IMR-90 (cell line): ENCODE results near the gene TRAF3IP1. TPM values are rescaled to one million over a fixed set of nuclear protein-coding genes. Genes with fewer than 3 reads are reported as not detected.

Experiments used
- ATAC-seq: fragments of 200-7000 bp; cut with Tn5 transposase; 2 replicates; pipeline ENCODE4 v1.9.1; 2020; ENCODE audit warnings: low read depth, mild to moderate bottlenecking, moderate library complexity
- BruUV-seq: library from RNA; stranded (reverse); fragments of 400-500 nt; replicated peaks from 2 replicates; lab custom pipeline; 2021; lab: Mats Ljungman, UMichigan
- CTCF ChIA-PET: fragments of 300-600 bp; formaldehyde crosslinking; extraction: SDS; loops from one replicate; lab custom pipeline; 2021; ENCODE audit warnings: antibody characterized with exemption; lab: Yijun Ruan, JAX
- POLR2A ChIA-PET: fragments of 300-600 bp; sonication (Branson Sonifier 250); formaldehyde crosslinking; loops from one replicate; lab custom pipeline; 2022; ENCODE audit warnings: antibody characterized with exemption; ENCODE audit not compliant: unreplicated experiment; lab: Charles Lee
- DNase-seq: peaks from one replicate; pipeline ENCODE4 v3.0.0; 2013
- H2AFZ ChIP-seq: replicated peaks from 2 replicates; pipeline ENCODE3; 2013; ENCODE audit warnings: low read length, mild to moderate bottlenecking; ENCODE audit not compliant: poor library complexity
- H2AK5ac ChIP-seq: 2 replicates; pipeline ENCODE4 v1.6.1; 2013; ENCODE audit warnings: low read depth, low read length, inconsistent platforms
- H2AK9ac ChIP-seq: replicated peaks from 2 replicates; pipeline ENCODE3; 2013; ENCODE audit warnings: mild to moderate bottlenecking, low read depth, low read length, moderate library complexity; ENCODE audit not compliant: poor library complexity
- H2BK120ac ChIP-seq: 2 replicates; pipeline ENCODE4 v1.6.1; 2013; ENCODE audit warnings: low read depth, low read length, inconsistent platforms
- H2BK15ac ChIP-seq: 3 replicates; pipeline ENCODE4 v1.6.1; 2013; ENCODE audit warnings: low read depth, low read length, inconsistent platforms
- H2BK20ac ChIP-seq: 2 replicates; pipeline ENCODE4 v1.6.1; 2013; ENCODE audit warnings: low read depth, mild to moderate bottlenecking, inconsistent platforms, low read length, moderate library complexity
- H2BK5ac ChIP-seq: 2 replicates; pipeline ENCODE4 v1.6.1; 2013; ENCODE audit warnings: mild to moderate bottlenecking, low read depth, low read length, inconsistent platforms; ENCODE audit not compliant: poor library complexity, severe bottlenecking
- H3K14ac ChIP-seq: replicated peaks from 2 replicates; pipeline ENCODE4 v1.6.1; 2013; ENCODE audit warnings: low read depth, low read length, inconsistent platforms
- H3K18ac ChIP-seq: 2 replicates; pipeline ENCODE4 v1.6.1; 2013; ENCODE audit warnings: low read depth, low read length, control low read depth
- H3K23ac ChIP-seq: 2 replicates; pipeline ENCODE4 v1.6.1; 2013; ENCODE audit warnings: low read depth, low read length, inconsistent platforms
- H3K27ac ChIP-seq: 2 replicates; pipeline ENCODE4 v1.5.1; 2013; ENCODE audit warnings: mild to moderate bottlenecking, control low read depth, low read length; ENCODE audit not compliant: insufficient read depth
- H3K27me3 ChIP-seq: 2 replicates; pipeline ENCODE4 v1.6.1; 2013; ENCODE audit warnings: low read length; ENCODE audit not compliant: control insufficient read depth, insufficient read depth
- H3K36me3 ChIP-seq: 2 replicates; pipeline ENCODE4 v1.6.1; 2013; ENCODE audit warnings: low read length, mixed read lengths; ENCODE audit not compliant: control insufficient read depth, insufficient read depth
- H3K4ac ChIP-seq: 2 replicates; pipeline ENCODE4 v1.6.1; 2013; ENCODE audit warnings: low read depth, low read length, inconsistent platforms
- H3K4me1 ChIP-seq: 2 replicates; pipeline ENCODE4 v1.6.1; 2013; ENCODE audit warnings: low read length, mixed read lengths; ENCODE audit not compliant: control insufficient read depth, insufficient read depth
- H3K4me2 ChIP-seq: 2 replicates; pipeline ENCODE4 v1.6.1; 2013; ENCODE audit warnings: low read depth, mild to moderate bottlenecking, control low read depth, low read length, moderate library complexity
- H3K4me3 ChIP-seq: 2 replicates; pipeline ENCODE4 v1.5.1; 2013; ENCODE audit warnings: low read depth, mild to moderate bottlenecking, control low read depth, low read length, moderate library complexity; ENCODE audit not compliant: insufficient read depth
- H3K56ac ChIP-seq: 2 replicates; pipeline ENCODE4 v1.6.1; 2013; ENCODE audit warnings: low read length, inconsistent platforms; ENCODE audit not compliant: insufficient read depth; ENCODE audit errors: extremely low read depth
- H3K79me1 ChIP-seq, 2 experiments: 2 replicates each; pipeline ENCODE4 v1.6.1; 2013; ENCODE audit warnings: low read length in 2 of 2, inconsistent platforms in 1 of 2, low read depth in 1 of 2
- H3K9ac ChIP-seq: 2 replicates; pipeline ENCODE4 v1.6.1; 2013; ENCODE audit warnings: low read depth, low read length, control low read depth
- H3K9me1 ChIP-seq: 2 replicates; pipeline ENCODE4 v1.6.1; 2013; ENCODE audit warnings: low read length, inconsistent platforms; ENCODE audit not compliant: insufficient read depth
- H3K9me3 ChIP-seq: 2 replicates; pipeline ENCODE4 v1.6.1; 2013; ENCODE audit warnings: low read length; ENCODE audit not compliant: control insufficient read depth, insufficient read depth
- H4K20me1 ChIP-seq: 2 replicates; pipeline ENCODE4 v1.6.1; 2013; ENCODE audit warnings: low read length, inconsistent platforms; ENCODE audit not compliant: insufficient read depth
- H4K5ac ChIP-seq: 2 replicates; pipeline ENCODE4 v1.6.1; 2013; ENCODE audit warnings: mild to moderate bottlenecking, low read depth, low read length, control low read depth
- H4K8ac ChIP-seq, 2 experiments: 2 replicates each; pipeline ENCODE4 v1.6.1; 2013; ENCODE audit warnings: low read depth in 2 of 2, low read length in 2 of 2, control low read depth in 1 of 2, inconsistent platforms in 1 of 2
- H4K91ac ChIP-seq: 2 replicates; pipeline ENCODE4 v1.6.1; 2013; ENCODE audit warnings: low read depth, low read length, inconsistent platforms; ENCODE audit not compliant: insufficient read depth
- BHLHE40 ChIP-seq: fragments of 150-350 bp; IDR thresholded peaks from 2 replicates; pipeline ENCODE4 v1.6.1; 2016; ENCODE audit warnings: mild to moderate bottlenecking, low read depth, low read length
- CHD1 ChIP-seq: IDR thresholded peaks from 2 replicates; pipeline ENCODE4 v1.6.1; 2012; ENCODE audit warnings: low read depth, low read length, improper control_type of control experiment
- MAFK ChIP-seq: IDR thresholded peaks from 2 replicates; pipeline ENCODE4 v1.6.1; 2012; ENCODE audit warnings: low read depth, low read length, improper control_type of control experiment
- MAZ ChIP-seq: IDR thresholded peaks from 2 replicates; pipeline ENCODE4 v1.6.1; 2012; ENCODE audit warnings: low read depth, mild to moderate bottlenecking, low read length, improper control_type of control experiment, moderate library complexity, borderline replicate concordance
- MXI1 ChIP-seq: IDR thresholded peaks from 2 replicates; pipeline ENCODE4 v1.6.1; 2012; ENCODE audit warnings: low read depth, mild to moderate bottlenecking, low read length, moderate library complexity, borderline replicate concordance
- NFE2L2 ChIP-seq: fragments of 150-350 bp; IDR thresholded peaks from 2 replicates; pipeline ENCODE4 v1.6.1; 2016; ENCODE audit warnings: low read depth, mild to moderate bottlenecking, low read length
- WGBS, 2 experiments: methylation state at CpG; one replicate each; pipeline versions ENCODE4 v1.1.5 to v1.1.7; 2013; ENCODE audit warnings: missing lambda C conversion rate in 2 of 2; ENCODE audit not compliant: insufficient read length in 1 of 2; ENCODE audit errors: extremely low coverage in 2 of 2; 5-methylcytosine and 5-hydroxymethylcytosine counted together
- dilution Hi-C: fragments of 300-500 bp; cut with HindIII; formaldehyde crosslinking; loops from one replicate; pipeline ENCODE4 v1.14.3; 2018; ENCODE audit warnings: low sequenced_read_pairs; ENCODE audit not compliant: unreplicated experiment
- in situ Hi-C: fragments of 300-500 bp; cut with MboI; formaldehyde crosslinking; loops from 3 replicates; pipeline ENCODE4 v1.14.3; 2019; ENCODE audit warnings: low sequenced_read_pairs, inconsistent platforms, mixed read lengths
- intact Hi-C: fragments of 100-400 bp; cut with micrococcal nuclease; formaldehyde crosslinking; loops from 2 replicates; pipeline ENCODE4 v1.10.0; 2022
- polyA plus RNA-seq, 3 experiments: library from polyadenylated mRNA; depleted of rRNA; stranded (reverse); fragments of >200 nt; gene quantifications; 2 replicates each; pipeline ENCODE4 v1.2.3, GENCODE V29; 2012; ENCODE audit warnings: low replicate concordance in 1 of 3
- total RNA-seq: library from RNA; depleted of rRNA; stranded (reverse); fragments of >200 nt; gene quantifications from 2 replicates; pipeline ENCODE4 v1.2.3, GENCODE V29; 2012
- TF ChIP-seq, protein P1 (sequence below): fragments of 150-350 bp; IDR thresholded peaks from 2 replicates; pipeline ENCODE4 v1.6.1; 2017; ENCODE audit warnings: mild to moderate bottlenecking, antibody characterized with exemption, low read length, low read depth

The TRAF3IP1 gene
- total and polyA plus RNA-seq, 2 of the 4 experiments (the other 2 are of a cell fraction): 5.9 to 8.3 TPM

- Histone ChIP-seq H3K4ac (0 out of 2 replicates have a peak overlapping the region, but pooled peaks have one; percentile 21), H3K18ac (no peak overlapping the region), H2AK5ac (peak overlapping the region; percentile 42; the same call in 1 of the 2 replicates), H3K9me3 (no peaks in the 10 kb centered on the region), H2BK20ac (0 out of 2 replicates have a peak overlapping the region, but pooled peaks have one; percentile 20), H3K56ac (no peak overlapping the region), H3K9me1 (peaks cover 17% of the 10 kb centered on the region), H4K91ac (no peak overlapping the region), H2BK5ac (peak overlapping the region; percentile 9), H3K4me3 (no peak overlapping the region), H3K4me1 (peaks cover 18% of the 10 kb centered on the region), H4K20me1 (no peaks in the 10 kb centered on the region), H2AFZ (no peak overlapping the region), H3K27me3 (no peaks in the 10 kb centered on the region), H3K4me2 (no peak overlapping the region), H3K9ac (no peak overlapping the region), H4K8ac (no peak overlapping the region), H2BK15ac (no peak overlapping the region), H3K79me1 (peaks cover 8 to 23% of the 10 kb centered on the region in 2 experiments; a peak in 3 of 4 replicates), H3K36me3 (no peaks in the 10 kb centered on the region), H3K23ac (no peak overlapping the region), H3K14ac (no peak overlapping the region), H4K5ac (no peak overlapping the region), H2BK120ac (peak overlapping the region; percentile 39; the same call in 1 of the 2 replicates), H2AK9ac (no peak overlapping the region), H3K27ac (no peak overlapping the region)
- ChIA-PET CTCF (no interaction called here), POLR2A (no interaction called here)
- dilution Hi-C loops: no loop called here
- intact Hi-C loops: no loop called here
- no TSS peak for BruUV-seq
- ATAC-seq (no peak), DNase-seq (peak; percentile 33)
- TF ChIP-seq NFE2L2 (no peak), MAFK (no peak), MXI1 (no peak), MAZ (no peak), BHLHE40 (no peak), CHD1 (no peak)
- TF ChIP-seq, protein P1, sequence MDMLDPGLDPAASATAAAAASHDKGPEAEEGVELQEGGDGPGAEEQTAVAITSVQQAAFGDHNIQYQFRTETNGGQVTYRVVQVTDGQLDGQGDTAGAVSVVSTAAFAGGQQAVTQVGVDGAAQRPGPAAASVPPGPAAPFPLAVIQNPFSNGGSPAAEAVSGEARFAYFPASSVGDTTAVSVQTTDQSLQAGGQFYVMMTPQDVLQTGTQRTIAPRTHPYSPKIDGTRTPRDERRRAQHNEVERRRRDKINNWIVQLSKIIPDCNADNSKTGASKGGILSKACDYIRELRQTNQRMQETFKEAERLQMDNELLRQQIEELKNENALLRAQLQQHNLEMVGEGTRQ: no peak
- WGBS, 2 experiments: no CpG with 5 or more reads among the region's 3 CpGs
- in situ Hi-C loops: no loop called here
These were observed 104.0 kb downstream of the TRAF3IP1 start for GRCh38 chr2:238424313-238424700.
